PC-3 (cell line): Measurements from ENCODE around the gene BRPF1.

ENCODE experiments used
- EZH2 ChIP-seq: fragments of 300-600 bp; sonication (generic); IDR thresholded peaks from one replicate; pipeline ENCODE4 v1.6.1; 2017; ENCODE audit warnings: antibody characterized with exemption, mild to moderate bottlenecking, low read length; ENCODE audit not compliant: unreplicated experiment
- EZH2phosphoT487 ChIP-seq: fragments of 300-600 bp; sonication (generic); IDR thresholded peaks from 2 replicates; pipeline ENCODE4 v1.6.1; 2018; ENCODE audit warnings: mild to moderate bottlenecking, antibody characterized with exemption, low read length, borderline replicate concordance
- TF ChIP-seq, protein P1 (sequence below): fragments of 300-600 bp; sonication (generic); conservative IDR thresholded peaks from 2 replicates; pipeline ENCODE4 v1.5.1; 2017; ENCODE audit warnings: antibody characterized with exemption, low read depth, mild to moderate bottlenecking, low read length

DNA sequence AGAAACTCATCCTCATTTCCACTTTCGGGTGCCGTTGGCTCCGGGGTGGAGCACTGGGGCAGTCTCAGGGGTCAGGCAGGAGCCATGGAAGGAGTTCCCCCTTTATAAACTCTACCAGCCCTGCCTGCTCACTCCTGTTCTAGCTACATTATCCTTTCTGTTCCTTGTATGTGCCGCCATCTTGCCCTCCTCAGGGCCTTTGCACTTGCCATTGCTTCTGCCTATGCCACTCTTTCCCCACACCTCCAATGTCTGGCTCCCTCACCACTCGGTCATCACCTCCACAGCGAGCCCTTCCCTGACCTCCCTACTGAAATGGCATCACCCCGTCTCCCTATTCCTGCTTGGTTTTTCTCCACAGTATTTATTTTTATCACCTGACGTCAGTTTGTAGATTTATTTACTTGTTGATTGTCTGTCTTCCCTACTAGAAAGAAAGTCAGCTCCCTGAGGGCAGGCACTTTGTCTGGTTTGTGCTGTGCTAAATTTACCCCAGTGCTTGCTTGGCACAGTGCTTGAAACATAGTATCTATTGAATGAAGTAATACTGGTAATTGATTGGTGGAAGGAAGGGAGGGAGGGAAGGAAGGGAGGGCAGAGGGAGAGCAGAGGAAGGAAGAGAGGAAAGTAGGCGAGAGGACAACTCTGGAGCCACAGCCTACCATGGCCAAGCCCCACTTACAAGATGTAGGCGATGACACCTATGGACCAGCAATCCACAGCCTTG is 29.4 kb downstream of the BRPF1 start:
- TF ChIP-seq, protein P1, sequence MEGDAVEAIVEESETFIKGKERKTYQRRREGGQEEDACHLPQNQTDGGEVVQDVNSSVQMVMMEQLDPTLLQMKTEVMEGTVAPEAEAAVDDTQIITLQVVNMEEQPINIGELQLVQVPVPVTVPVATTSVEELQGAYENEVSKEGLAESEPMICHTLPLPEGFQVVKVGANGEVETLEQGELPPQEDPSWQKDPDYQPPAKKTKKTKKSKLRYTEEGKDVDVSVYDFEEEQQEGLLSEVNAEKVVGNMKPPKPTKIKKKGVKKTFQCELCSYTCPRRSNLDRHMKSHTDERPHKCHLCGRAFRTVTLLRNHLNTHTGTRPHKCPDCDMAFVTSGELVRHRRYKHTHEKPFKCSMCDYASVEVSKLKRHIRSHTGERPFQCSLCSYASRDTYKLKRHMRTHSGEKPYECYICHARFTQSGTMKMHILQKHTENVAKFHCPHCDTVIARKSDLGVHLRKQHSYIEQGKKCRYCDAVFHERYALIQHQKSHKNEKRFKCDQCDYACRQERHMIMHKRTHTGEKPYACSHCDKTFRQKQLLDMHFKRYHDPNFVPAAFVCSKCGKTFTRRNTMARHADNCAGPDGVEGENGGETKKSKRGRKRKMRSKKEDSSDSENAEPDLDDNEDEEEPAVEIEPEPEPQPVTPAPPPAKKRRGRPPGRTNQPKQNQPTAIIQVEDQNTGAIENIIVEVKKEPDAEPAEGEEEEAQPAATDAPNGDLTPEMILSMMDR = no peak
- TF ChIP-seq EZH2 = no peak
- no peak for TF ChIP-seq EZH2phosphoT487
